HCT116 (cell line): ENCODE measurements around the gene SLC15A5. TPM values are rescaled to one million over a fixed set of nuclear protein-coding genes. Genes with fewer than 3 reads are reported as not detected.

ENCODE experiments used
- ATAC-seq: fragments of 200-7000 bp; cut with Tn5 transposase; 2 replicates; pipeline ENCODE4 v1.9.1; 2020; ENCODE audit warnings: mild to moderate bottlenecking, moderate library complexity
- BruUV-seq: library from RNA; stranded (reverse); fragments of 400-500 nt; replicated peaks from 2 replicates; lab custom pipeline; 2021; lab: Mats Ljungman, UMichigan
- CTCF ChIA-PET: fragments of 300-600 bp; sonication (Branson Sonifier 250); formaldehyde crosslinking; loops from one replicate; lab custom pipeline; 2021; ENCODE audit warnings: antibody characterized with exemption; lab: Charles Lee
- POLR2A ChIA-PET: fragments of 300-600, 350-600 bp; sonication (Branson Sonifier 250); formaldehyde crosslinking; loops from one replicate; lab custom pipeline; 2021; ENCODE audit warnings: antibody characterized with exemption; lab: Charles Lee
- RAD21 ChIA-PET, 2 experiments: fragments of 300-600 bp; sonication (Branson Sonifier 250); formaldehyde crosslinking; loops; one replicate each; lab custom pipeline; 2023; ENCODE audit warnings: low total read pairs in 2 of 2; ENCODE audit not compliant: uncharacterized antibody in 2 of 2, unreplicated experiment in 2 of 2, low non-redundant PET in 1 of 2; lab: Charles Lee
- DNase-seq: peaks from one replicate; pipeline ENCODE4 v3.0.0-alpha.2; 2010; ENCODE audit warnings: low read depth, low spot score
- H2AFZ ChIP-seq: fragments of 200-600 bp; shearing (Covaris generic), sonication (generic); 2 replicates; pipeline ENCODE4 v1.6.1; 2017; ENCODE audit warnings: low read depth, mixed run types, mixed read lengths, antibody characterized with exemption, low read length; ENCODE audit not compliant: poor library complexity, severe bottlenecking
- H3K27ac ChIP-seq: 2 replicates; pipeline ENCODE4 v1.5.1; 2012; ENCODE audit warnings: low read depth, low read length
- H3K27me3 ChIP-seq: fragments of 200-600 bp; sonication (generic); 2 replicates; pipeline ENCODE4 v1.6.1; 2016; ENCODE audit warnings: mixed run types, low read length, mixed read lengths; ENCODE audit not compliant: insufficient read depth
- H3K36me3 ChIP-seq, 2 experiments: fragments of 200-500 bp in 1 of 2; fragments of 200-600 bp in 1 of 2; sonication (Bioruptor generic) in 1 of 2; sonication (generic) in 1 of 2; 2 replicates each; pipeline versions ENCODE4 v1.5.1 to v1.6.1; 2014 to 2016; ENCODE audit warnings: low read length in 2 of 2, inconsistent platforms in 1 of 2, mixed read lengths in 1 of 2, mixed run types in 1 of 2; ENCODE audit not compliant: insufficient read depth in 2 of 2, control insufficient read depth in 1 of 2
- H3K4me1 ChIP-seq, 2 experiments: fragments of 200-600 bp in 1 of 2; sonication (generic) in 1 of 2; 2 replicates each; pipeline versions ENCODE4 v1.5.1 to v1.6.1; 2012 to 2017; ENCODE audit warnings: low read length in 2 of 2, inconsistent platforms in 1 of 2, mild to moderate bottlenecking in 1 of 2, mixed read lengths in 1 of 2, mixed run types in 1 of 2, moderate library complexity in 1 of 2; ENCODE audit not compliant: insufficient read depth in 2 of 2, control insufficient read depth in 1 of 2
- H3K4me2 ChIP-seq: fragments of 200-600 bp; sonication (generic); 2 replicates; pipeline ENCODE4 v1.6.1; 2017; ENCODE audit warnings: mixed run types, low read length, mixed read lengths
- H3K4me3 ChIP-seq, 2 experiments: fragments of 200-600 bp in 1 of 2; sonication (generic) in 1 of 2; replicated peaks in 1 of 2; 2 replicates each; pipeline ENCODE4 v1.5.1; 2011 to 2016; ENCODE audit warnings: low read length in 2 of 2, control low read depth in 1 of 2, low read depth in 1 of 2, mild to moderate bottlenecking in 1 of 2, mixed read lengths in 1 of 2, mixed run types in 1 of 2
- H3K79me2 ChIP-seq: fragments of 200-600 bp; sonication (generic); 2 replicates; pipeline ENCODE4 v1.6.1; 2017; ENCODE audit warnings: mild to moderate bottlenecking, mixed run types, low read length, moderate library complexity, mixed read lengths; ENCODE audit not compliant: insufficient read depth
- H3K9ac ChIP-seq: fragments of 200-600 bp; sonication (generic); 2 replicates; pipeline ENCODE4 v1.6.1; 2016; ENCODE audit warnings: low read length, mixed read lengths
- H3K9me2 ChIP-seq: fragments of 200-600 bp; sonication (generic), shearing (Covaris generic); 2 replicates; pipeline ENCODE4 v1.6.1; 2017; ENCODE audit warnings: mixed run types, mild to moderate bottlenecking, moderate library complexity; ENCODE audit not compliant: insufficient read depth
- H3K9me3 ChIP-seq, 2 experiments: fragments of 200-500 bp in 1 of 2; fragments of 200-600 bp in 1 of 2; sonication (Bioruptor generic) in 1 of 2; sonication (generic) in 1 of 2; 2 replicates each; pipeline ENCODE4 v1.6.1; 2014 to 2017; ENCODE audit warnings: low read length in 2 of 2, mixed read lengths in 2 of 2, inconsistent platforms in 1 of 2, low read depth in 1 of 2, mild to moderate bottlenecking in 1 of 2, mixed run types in 1 of 2, moderate library complexity in 1 of 2; ENCODE audit not compliant: control insufficient read depth in 1 of 2, insufficient read depth in 1 of 2
- H4K20me1 ChIP-seq: fragments of 200-600 bp; sonication (generic), shearing (Covaris generic); 2 replicates; pipeline ENCODE4 v1.6.1; 2017; ENCODE audit warnings: mixed run types, mild to moderate bottlenecking, moderate library complexity; ENCODE audit not compliant: insufficient read depth
- ATF3 ChIP-seq: IDR thresholded peaks from 2 replicates; pipeline ENCODE4 v1.6.1; 2012
- CTCF ChIP-seq, 3 experiments: fragments of 200-600 bp in 1 of 3; sonication (generic) in 1 of 3; IDR thresholded peaks in 2 of 3; conservative IDR thresholded peaks in 1 of 3; 2 replicates each; pipeline ENCODE4 v1.5.1; 2012 to 2017; ENCODE audit warnings: low read depth in 2 of 3, low read length in 2 of 3, antibody characterized with exemption in 1 of 3, borderline replicate concordance in 1 of 3, control low read depth in 1 of 3, mild to moderate bottlenecking in 1 of 3, mixed read lengths in 1 of 3, mixed run types in 1 of 3, moderate library complexity in 1 of 3; ENCODE audit not compliant: insufficient read depth in 1 of 3
- JUND ChIP-seq: IDR thresholded peaks from 2 replicates; pipeline ENCODE4 v1.6.1; 2012
- POLR2A ChIP-seq: IDR thresholded peaks from 2 replicates; pipeline ENCODE4 v1.7.0; 2011; ENCODE audit warnings: borderline replicate concordance; ENCODE audit not compliant: insufficient read depth, insufficient read length; ENCODE audit errors: extremely low read depth
- REST ChIP-seq: IDR thresholded peaks from 2 replicates; pipeline ENCODE4 v1.6.1; 2012; ENCODE audit warnings: low read depth
- SP1 ChIP-seq: IDR thresholded peaks from 2 replicates; pipeline ENCODE4 v1.6.1; 2012; ENCODE audit warnings: low read depth
- TCF7L2 ChIP-seq: IDR thresholded peaks from 2 replicates; pipeline ENCODE4 v1.7.0; 2011; ENCODE audit warnings: borderline replicate concordance, inconsistent platforms; ENCODE audit not compliant: insufficient read depth, insufficient read length; ENCODE audit errors: extremely low read depth
- intact Hi-C: fragments of 100-400 bp; cut with micrococcal nuclease; formaldehyde crosslinking; loops from 2 replicates; pipeline ENCODE4 v1.10.0; 2022
- total RNA-seq: library from RNA; stranded (reverse); gene quantifications from one replicate; pipeline ENCODE4 v1.2.1, GENCODE V29; 2021; ENCODE audit not compliant: unreplicated experiment

The SLC15A5 gene
- total RNA-seq, 1 experiment from 2014 or later: not detected

GRCh38 chr12:16269946-16270345 lies 7.5 kb downstream of the SLC15A5 start:
- no peaks in the 10 kb centered on the region for H4K20me1 ChIP-seq
- no peak overlapping the region for H3K27ac ChIP-seq
- ChIA-PET POLR2A (no interaction called here), RAD21 (no interaction called here), CTCF (no interaction called here)
- no TSS peak for BruUV-seq
- H3K9me2 ChIP-seq: no peaks in the 10 kb centered on the region
- no peaks in the 10 kb centered on the region for H3K9me3 ChIP-seq
- H2AFZ ChIP-seq: no peak overlapping the region
- no peak for DNase-seq
- no peaks in the 10 kb centered on the region for H3K4me1 ChIP-seq
- H3K4me3 ChIP-seq: no peak overlapping the region
- H3K79me2 ChIP-seq: no peaks in the 10 kb centered on the region
- H3K4me2 ChIP-seq: no peak overlapping the region
- TF ChIP-seq TCF7L2: no peak
- H3K9ac ChIP-seq: no peak overlapping the region
- H3K36me3 ChIP-seq: no peaks in the 10 kb centered on the region
- intact Hi-C loops: no loop called here
- ATAC-seq: no peak
- H3K27me3 ChIP-seq: no peaks in the 10 kb centered on the region; the same call in 1 of the 2 replicates

- no peak for DNase-seq
- Histone ChIP-seq H3K4me2 (no peak overlapping the region), H3K9ac (no peak overlapping the region), H3K27me3 (no peaks in the 10 kb centered on the region; the same call in 1 of the 2 replicates), H3K36me3 (no peaks in the 10 kb centered on the region), H3K4me3 (no peak overlapping the region), H2AFZ (no peak overlapping the region), H4K20me1 (no peaks in the 10 kb centered on the region), H3K79me2 (no peaks in the 10 kb centered on the region), H3K27ac (no peak overlapping the region), H3K9me3 (no peaks in the 10 kb centered on the region)
- no TSS peak for BruUV-seq
- intact Hi-C loops: no loop called here
- no peak for ATAC-seq
- ChIA-PET CTCF (no interaction called here), RAD21 (no interaction called here), POLR2A (no interaction called here)
- TF ChIP-seq TCF7L2: no peak
- no peak for TF ChIP-seq JUND
- no peak for TF ChIP-seq CTCF (IDR thresholded peaks at IDR 0.05 in 2 of 3, conservative IDR thresholded peaks at IDR 0.05 in 1 of 3; ENCODE audit: borderline replicate concordance in 1 of 3, insufficient read depth in 1 of 3, low read depth in 2 of 3, low read length in 2 of 3)
- no peak for TF ChIP-seq SP1
- TF ChIP-seq POLR2A: no peak
- TF ChIP-seq ATF3: no peak
- TF ChIP-seq REST: no peak
- TF ChIP-seq, all 23 proteins: peak for 0
- no peaks in the 10 kb centered on the region for H3K4me1 ChIP-seq
- no peaks in the 10 kb centered on the region for H3K9me2 ChIP-seq
Observed at GRCh38 chr12:16266085-16266484, 11.4 kb downstream of the SLC15A5 start.
